Uterine smooth muscle cell (primary cell): ENCODE measurements around the gene MMD. TPM values are rescaled to one million over a fixed set of nuclear protein-coding genes. Genes with fewer than 3 reads are reported as not detected.

Experiments
- total RNA-seq: library from RNA; depleted of rRNA; stranded (reverse); fragments of >200 nt; gene quantifications from 2 replicates; pipeline ENCODE4 v1.2.3, GENCODE V29; 2014

Gene MMD
- total RNA-seq: 12.5 and 14.7 TPM in 2 replicates

GRCh38 chr17:55421179-55421934, at the start of gene MMD:
Gene MMD, minus strand, starts transcription at chr17:55421835. Its CDS starts 140 bp downstream, at chr17:55421695.

Other genes starting within 250 kb of the MMD start
- gene HLF, start 156.9 kb downstream of the MMD start, total RNA-seq: 0.33 TPM in 1 of 2 replicates, not detected in the other
- not detected in 2 replicates for gene SMIM36, start 89.6 kb upstream of the MMD start, total RNA-seq